NT2/D1 (cell line): ENCODE results near the gene SELP.

Source experiments
- SUZ12 ChIP-seq: IDR thresholded peaks from 2 replicates; pipeline ENCODE4 v1.6.1; 2011; ENCODE audit not compliant: insufficient read length, insufficient read depth; ENCODE audit errors: extremely low read depth
- YY1 ChIP-seq: IDR thresholded peaks from 2 replicates; pipeline ENCODE4 v1.6.1; 2011; ENCODE audit not compliant: insufficient read length, insufficient read depth
- ZNF274 ChIP-seq: IDR thresholded peaks from 2 replicates; pipeline ENCODE4 v1.6.1; 2011; ENCODE audit warnings: mild to moderate bottlenecking, low read depth, low read length

DNA sequence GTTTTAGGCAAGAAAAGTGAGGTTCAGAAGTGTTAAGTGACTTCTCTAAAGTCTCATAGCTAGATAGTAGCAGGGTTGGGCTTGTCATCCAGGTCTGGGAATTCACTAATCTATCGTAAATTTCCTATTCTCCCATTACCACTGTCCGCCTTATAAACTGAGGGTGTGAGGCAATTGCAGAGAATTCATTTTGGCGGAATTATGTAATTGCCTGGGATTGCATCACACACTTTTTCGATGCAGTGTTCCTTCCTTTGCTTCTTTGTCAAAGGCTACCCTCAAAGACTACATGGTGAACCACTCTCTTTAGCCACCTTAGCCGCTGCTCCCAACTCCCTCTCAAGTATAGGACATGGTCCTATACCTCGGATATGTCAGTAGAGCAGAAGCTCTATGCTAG lies 19.1 kb downstream of the SELP start:
- TF ChIP-seq YY1 (no peak), ZNF274 (no peak), SUZ12 (no peak)
